Smooth muscle cell (in vitro differentiated cells): Measurements from ENCODE around the gene TFDP2. TPM values are rescaled to one million over a fixed set of nuclear protein-coding genes. Genes with fewer than 3 reads are reported as not detected.
"Not testable (repeated sequence)": the region's sequence is repeated elsewhere in the genome, so short reads cannot be mapped to it uniquely, and the experiment has no call there.

Source experiments
- DNase-seq: peaks from one replicate; lab custom pipeline; 2025; ENCODE audit not compliant: unreplicated experiment; lab: John Stamatoyannopoulos, UW
- H2AFZ ChIP-seq: fragments of 200-600 bp; sonication (generic); 2 replicates; pipeline ENCODE4 v1.6.0; 2016; ENCODE audit warnings: antibody characterized with exemption, low read depth, mild to moderate bottlenecking
- H3F3A ChIP-seq: fragments of 200-600 bp; sonication (generic); 2 replicates; pipeline ENCODE4 v1.6.0; 2017; ENCODE audit warnings: antibody characterized with exemption, low read depth
- H3K27ac ChIP-seq: fragments of 200-600 bp; sonication (generic); 2 replicates; pipeline ENCODE4 v1.5.1; 2016; ENCODE audit warnings: low read depth, mild to moderate bottlenecking
- H3K27me3 ChIP-seq: fragments of 200-600 bp; sonication (generic); 2 replicates; pipeline ENCODE4 v1.6.1; 2016; ENCODE audit warnings: low read depth, mild to moderate bottlenecking
- H3K36me3 ChIP-seq: fragments of 200-600 bp; sonication (generic); 2 replicates; pipeline ENCODE4 v1.5.1; 2016; ENCODE audit warnings: low read depth
- H3K4me1 ChIP-seq: fragments of 200-600 bp; sonication (generic); 2 replicates; pipeline ENCODE4 v1.5.1; 2016; ENCODE audit warnings: low read depth
- H3K4me2 ChIP-seq: fragments of 200-600 bp; sonication (generic); 2 replicates; pipeline ENCODE4 v1.6.0; 2016; ENCODE audit warnings: mild to moderate bottlenecking
- H3K4me3 ChIP-seq: fragments of 200-600 bp; sonication (generic); 2 replicates; pipeline ENCODE4 v1.5.1; 2016; ENCODE audit warnings: mild to moderate bottlenecking
- H3K79me2 ChIP-seq: fragments of 200-600 bp; sonication (generic); 2 replicates; pipeline ENCODE4 v1.6.0; 2016; ENCODE audit warnings: low read depth, mild to moderate bottlenecking
- H3K9ac ChIP-seq: fragments of 200-600 bp; sonication (generic); 2 replicates; pipeline ENCODE4 v1.6.0; 2016; ENCODE audit warnings: low read depth
- H3K9me3 ChIP-seq: fragments of 200-600 bp; sonication (generic); replicated peaks from 2 replicates; pipeline ENCODE4 v1.5.1; 2016; ENCODE audit warnings: low read depth
- H4K20me1 ChIP-seq: fragments of 200-600 bp; sonication (generic); 2 replicates; pipeline ENCODE4 v1.6.0; 2016; ENCODE audit warnings: low read depth
- WGBS: methylation state at CpG from one replicate; pipeline ENCODE4 v1.1.7; 2016; ENCODE audit warnings: low lambda C conversion rate; 5-methylcytosine and 5-hydroxymethylcytosine counted together
- polyA plus RNA-seq: library from polyadenylated mRNA; unstranded; fragments of >200 nt; fragmentation: Nextera tagmentation; extraction: Ambion mirVana; gene quantifications from 2 replicates; pipeline ENCODE4 v1.2.1, GENCODE V29; 2016
- total RNA-seq: library from RNA; depleted of rRNA; stranded (reverse); fragments of >200 nt; gene quantifications from 2 replicates; pipeline ENCODE4 v1.2.3, GENCODE V29; 2014
- TF ChIP-seq, protein P1 (sequence below): fragments of 200-600 bp; sonication (generic); IDR thresholded peaks from 2 replicates; pipeline ENCODE4 v1.5.1; 2017; ENCODE audit warnings: borderline replicate concordance, mild to moderate bottlenecking, antibody characterized with exemption; ENCODE audit not compliant: insufficient read depth, poor library complexity, severe bottlenecking

Gene TFDP2
- total and polyA plus RNA-seq, 2 experiments from 2014 or later, result 39.9 to 54.3 TPM

DNA sequence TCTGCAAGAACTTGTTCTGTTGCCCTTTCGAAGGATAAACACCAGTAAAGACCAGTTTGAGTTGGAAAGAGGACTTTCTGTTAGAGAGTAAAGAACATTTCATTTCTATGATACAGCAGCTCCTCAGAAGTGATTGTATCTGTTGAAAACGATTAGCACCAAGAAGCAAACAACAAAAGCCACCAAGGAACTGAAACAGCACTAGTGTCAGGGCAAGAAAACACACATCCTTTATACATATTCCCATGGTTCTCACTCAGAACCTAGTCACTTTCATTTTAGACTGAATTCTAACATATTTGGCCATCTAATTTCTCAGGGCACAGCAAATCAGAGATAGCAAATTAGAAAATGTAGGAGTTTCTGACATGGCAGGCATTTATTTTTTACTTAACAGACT lies 156.8 kb downstream of the TFDP2 start:
- no peaks in the 10 kb centered on the region for H4K20me1 ChIP-seq
- no peak for DNase-seq
- no peak overlapping the region for H3K4me2 ChIP-seq
- H3K4me3 ChIP-seq, result no peak overlapping the region
- no peaks in the 10 kb centered on the region for H3K27me3 ChIP-seq
- H3K9ac ChIP-seq, result no peak overlapping the region
- no peak overlapping the region for H2AFZ ChIP-seq
- no peaks in the 10 kb centered on the region for H3K9me3 ChIP-seq
- no peak overlapping the region for H3K27ac ChIP-seq
- H3K36me3 ChIP-seq, result no peaks in the 10 kb centered on the region
- H3K4me1 ChIP-seq, result no peaks in the 10 kb centered on the region
- TF ChIP-seq, protein P1, sequence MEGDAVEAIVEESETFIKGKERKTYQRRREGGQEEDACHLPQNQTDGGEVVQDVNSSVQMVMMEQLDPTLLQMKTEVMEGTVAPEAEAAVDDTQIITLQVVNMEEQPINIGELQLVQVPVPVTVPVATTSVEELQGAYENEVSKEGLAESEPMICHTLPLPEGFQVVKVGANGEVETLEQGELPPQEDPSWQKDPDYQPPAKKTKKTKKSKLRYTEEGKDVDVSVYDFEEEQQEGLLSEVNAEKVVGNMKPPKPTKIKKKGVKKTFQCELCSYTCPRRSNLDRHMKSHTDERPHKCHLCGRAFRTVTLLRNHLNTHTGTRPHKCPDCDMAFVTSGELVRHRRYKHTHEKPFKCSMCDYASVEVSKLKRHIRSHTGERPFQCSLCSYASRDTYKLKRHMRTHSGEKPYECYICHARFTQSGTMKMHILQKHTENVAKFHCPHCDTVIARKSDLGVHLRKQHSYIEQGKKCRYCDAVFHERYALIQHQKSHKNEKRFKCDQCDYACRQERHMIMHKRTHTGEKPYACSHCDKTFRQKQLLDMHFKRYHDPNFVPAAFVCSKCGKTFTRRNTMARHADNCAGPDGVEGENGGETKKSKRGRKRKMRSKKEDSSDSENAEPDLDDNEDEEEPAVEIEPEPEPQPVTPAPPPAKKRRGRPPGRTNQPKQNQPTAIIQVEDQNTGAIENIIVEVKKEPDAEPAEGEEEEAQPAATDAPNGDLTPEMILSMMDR, result no peak
- no peaks in the 10 kb centered on the region for H3F3A ChIP-seq
- 70% methylated on average over 2 of the region's 2 CpGs for WGBS
- H3K79me2 ChIP-seq, result no peaks in the 10 kb centered on the region

GRCh38 chr3:141986548-141987107 lies 162.7 kb downstream of the TFDP2 start:
- no peak for DNase-seq
- no peaks in the 10 kb centered on the region for H3K4me1 ChIP-seq
- H3K9ac ChIP-seq, result no peak overlapping the region
- H3K27me3 ChIP-seq, result no peaks in the 10 kb centered on the region
- H3F3A ChIP-seq, result no peaks in the 10 kb centered on the region
- no peak overlapping the region for H2AFZ ChIP-seq
- no peaks in the 10 kb centered on the region for H3K79me2 ChIP-seq
- no peak overlapping the region for H3K27ac ChIP-seq
- TF ChIP-seq, protein P1, result no peak
- 84% methylated on average over 2 of the region's 2 CpGs for WGBS
- H3K9me3 ChIP-seq, result no peaks in the 10 kb centered on the region
- H3K36me3 ChIP-seq, result no peaks in the 10 kb centered on the region
- H4K20me1 ChIP-seq, result no peaks in the 10 kb centered on the region
- no peak overlapping the region for H3K4me3 ChIP-seq
- no peak overlapping the region for H3K4me2 ChIP-seq

DNA sequence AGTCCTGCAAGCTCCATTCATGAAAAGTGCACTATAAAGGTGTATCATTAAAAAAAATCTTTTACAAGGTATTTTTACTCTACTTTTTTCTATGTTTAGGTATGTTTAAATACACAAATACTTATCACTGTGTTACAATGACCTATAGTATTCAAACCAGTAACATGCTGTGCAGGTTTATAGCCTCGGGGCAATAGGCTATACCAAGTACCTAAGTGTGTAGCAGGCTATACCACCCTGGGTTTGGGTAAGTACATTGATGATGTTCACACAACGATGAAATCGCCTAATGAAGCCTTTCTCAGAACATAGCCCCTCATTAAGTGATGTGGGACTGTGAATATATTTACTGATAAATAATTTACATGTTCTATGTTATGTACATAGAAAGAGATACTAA lies 168.3 kb downstream of the TFDP2 start:
- Histone ChIP-seq H3K36me3 (no peaks in the 10 kb centered on the region), H4K20me1 (no peaks in the 10 kb centered on the region), H3K27ac (no peak overlapping the region), H3K4me2 (no peak overlapping the region), H3K4me3 (no peak overlapping the region), H2AFZ (no peak overlapping the region), H3K27me3 (no peaks in the 10 kb centered on the region), H3K79me2 (no peaks in the 10 kb centered on the region), H3K9me3 (no peaks in the 10 kb centered on the region), H3K9ac (no peak overlapping the region), H3F3A (no peaks in the 10 kb centered on the region), H3K4me1 (no peaks in the 10 kb centered on the region)
- 92% methylated on average over 3 of the region's 3 CpGs for WGBS
- TF ChIP-seq, protein P1, result no peak
- DNase-seq, result no peak

DNA sequence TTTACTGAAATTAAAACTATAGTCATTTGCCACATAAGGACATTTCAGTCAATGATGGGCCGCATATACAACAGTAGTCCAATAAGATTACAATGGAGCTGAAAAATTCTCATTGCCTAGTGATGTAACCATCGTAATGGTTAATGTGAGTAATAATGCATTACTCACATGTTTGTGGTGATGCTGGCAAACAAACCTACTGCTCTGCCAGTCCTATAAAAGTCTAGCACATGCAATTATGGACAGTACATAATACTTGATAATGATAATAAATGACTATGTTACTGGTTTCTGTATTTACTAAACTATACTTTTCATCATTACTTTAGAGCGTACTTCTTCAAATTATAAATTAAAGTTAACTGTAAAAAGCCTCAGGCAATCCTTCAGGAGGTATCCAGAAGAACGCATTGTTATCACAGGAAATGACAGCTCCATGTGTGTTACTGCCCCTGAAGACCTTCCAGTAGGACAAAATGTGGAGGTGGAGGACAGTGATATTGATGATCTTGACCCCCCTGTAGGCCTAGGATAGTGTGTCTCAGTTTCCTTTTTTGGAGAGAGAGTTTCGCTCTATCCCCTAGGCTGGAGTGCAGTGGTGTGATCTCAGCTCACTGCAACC lies 170.2 kb downstream of the TFDP2 start:
- Histone ChIP-seq H3K36me3 (no peaks in the 10 kb centered on the region), H3K4me3 (no peak overlapping the region), H3K4me1 (no peaks in the 10 kb centered on the region), H3K27me3 (no peaks in the 10 kb centered on the region), H3F3A (no peaks in the 10 kb centered on the region), H4K20me1 (no peaks in the 10 kb centered on the region), H3K9me3 (no peaks in the 10 kb centered on the region), H3K9ac (no peak overlapping the region), H3K27ac (peak overlapping the region; percentile 20), H3K4me2 (no peak overlapping the region), H3K79me2 (no peaks in the 10 kb centered on the region), H2AFZ (no peak overlapping the region)
- TF ChIP-seq, protein P1, result no peak
- no peak for DNase-seq
- WGBS, result 76% methylated on average over 5 of the region's 5 CpGs

- not testable (repeated sequence) for H3K27me3 ChIP-seq, H3K4me3 ChIP-seq, H3K9me3 ChIP-seq, DNase-seq, H3K27ac ChIP-seq, H3F3A ChIP-seq, H3K79me2 ChIP-seq, H2AFZ ChIP-seq, H3K9ac ChIP-seq, H3K4me2 ChIP-seq, H4K20me1 ChIP-seq, H3K4me1 ChIP-seq, H3K36me3 ChIP-seq
- WGBS, result 94% methylated on average over 8 of the region's 8 CpGs
These were observed 174.6 kb downstream of the TFDP2 start for GRCh38 chr3:141974777-141975176.
